ENCODE results near the gene PRXL2C.

- no peak for TF ChIP-seq EZH2 (IDR thresholded peaks at IDR 0.05)
- no peak for TF ChIP-seq POLR2AphosphoS5 (IDR thresholded peaks at IDR 0.05; ENCODE audit: borderline replicate concordance, low read depth, low read length)
These were observed 39.7 kb downstream of the PRXL2C start for GRCh38 chr9:96615411-96615810.

Data from SK-N-MC (cell line).